Motor neuron (in vitro differentiated cells): ENCODE measurements around the gene ZNF341. TPM values are rescaled to one million over a fixed set of nuclear protein-coding genes. Genes with fewer than 3 reads are reported as not detected.

Experiments
- ATAC-seq, 8 experiments: fragments of 200-7000 bp; cut with Tn5 transposase; replicated peaks in 6 of 8; 2 replicates each; pipeline ENCODE4 v1.8.0; 2021; ENCODE audit warnings: mild to moderate bottlenecking in 8 of 8, moderate library complexity in 8 of 8
- H3K27ac ChIP-seq, 2 donors: fragments of 250-450 bp; sonication (Bioruptor Pico); 2 replicates each; pipeline ENCODE4 v1.9.0; 2021; ENCODE audit warnings: antibody characterized with exemption in 2 of 2, mild to moderate bottlenecking in 2 of 2, moderate library complexity in 1 of 2
- H3K4me1 ChIP-seq, 2 donors: fragments of 250-450 bp; sonication (Bioruptor Pico); replicated peaks in 1 of 2; 2 replicates each; pipeline ENCODE4 v1.6.1; 2021; ENCODE audit warnings: antibody characterized with exemption in 2 of 2, mild to moderate bottlenecking in 2 of 2, moderate library complexity in 1 of 2
- H3K4me3 ChIP-seq, 5 donors: fragments of 250-450 bp; sonication (Bioruptor Pico); 2 replicates each; pipeline ENCODE4 v1.9.0; 2021; ENCODE audit warnings: antibody characterized with exemption in 5 of 5, mild to moderate bottlenecking in 5 of 5, moderate library complexity in 4 of 5
- WGBS, 10 experiments: fragments of 450-650 bp; shearing (Covaris generic); methylation state at CpG; one replicate each; pipeline ENCODE4 v1.0.0; 2022; 5-methylcytosine and 5-hydroxymethylcytosine counted together
- in situ Hi-C, 9 experiments: fragments of 400-800 bp; cut with MboI; loops; one replicate each; pipeline ENCODE4 v1.15.0; 2021; ENCODE audit warnings: low sequenced_read_pairs in 9 of 9, low pct_unique_long_range_greater_than_20kb in 2 of 9; ENCODE audit not compliant: unreplicated experiment in 9 of 9
- total RNA-seq, 8 experiments: library from RNA; unstranded; fragments of 300-600 nt; gene quantifications; 2 replicates each; pipeline versions ENCODE4 v1.2.3 to v1.2.4, GENCODE V29; 2022

ZNF341 gene
- total RNA-seq, 8 experiments from 2014 or later, result 0.87 to 3.3 (median 1.2) TPM

- ATAC-seq, result peak in 5 of 8 experiments; percentile 75 to 86 (median 84)
- 0 to 83% (median 35%) methylated on average over 1 to 8 of the region's 11 CpGs; no CpG with 5 or more reads in 1 of the 10 experiments for WGBS, 10 experiments
- H3K4me3 ChIP-seq, result no peak overlapping the region
- peaks cover 64 to 70% of the 10 kb centered on the region in 2 donors for H3K4me1 ChIP-seq
- in situ Hi-C loops, result no loop called here
- H3K27ac ChIP-seq, result peak overlapping the region in 1 of 2 donors; percentile 25
Observed at GRCh38 chr20:33832103-33832804, 100.5 kb downstream of the ZNF341 start.

- 0 to 50% (median 13%) methylated on average over 1 of the region's 1 CpG; no CpG with 5 or more reads in 3 of the 10 experiments for WGBS, 10 experiments
- no peak overlapping the region for H3K4me3 ChIP-seq
- peak in 7 of 8 experiments; percentile 7 to 86 (median 25) for ATAC-seq
- H3K4me1 ChIP-seq, result peaks cover 60 to 62% of the 10 kb centered on the region in 2 donors
- H3K27ac ChIP-seq, result peak overlapping the region; percentile 10 to 47
- in situ Hi-C loops, result no loop called here
Observed at GRCh38 chr20:33833333-33833732, 101.5 kb downstream of the ZNF341 start.

GRCh38 chr20:33835615-33836172 is 103.9 kb downstream of the ZNF341 start:
- Histone ChIP-seq H3K27ac (no peak overlapping the region), H3K4me1 (peaks cover 44 to 46% of the 10 kb centered on the region in 2 donors), H3K4me3 (no peak overlapping the region)
- 71 to 100% (median 90%) methylated on average over 1 to 9 of the region's 9 CpGs; no CpG with 5 or more reads in 1 of the 10 experiments for WGBS, 10 experiments
- ATAC-seq, result peak in 2 of 8 experiments; percentile 31 to 42
- in situ Hi-C loops, result no loop called here

- Histone ChIP-seq H3K27ac (no peak overlapping the region), H3K4me1 (peaks cover 44 to 51% of the 10 kb centered on the region in 2 donors), H3K4me3 (no peak overlapping the region)
- peak in 3 of 8 experiments; percentile 13 to 53 (median 36) for ATAC-seq
- in situ Hi-C loops, result no loop called here
- 60 to 100% (median 100%) methylated on average over 1 to 2 of the region's 2 CpGs; no CpG with 5 or more reads in 3 of the 10 experiments for WGBS, 10 experiments
Observed at GRCh38 chr20:33836277-33836676, 104.5 kb downstream of the ZNF341 start.

GRCh38 chr20:33837096-33837830 is 105.5 kb downstream of the ZNF341 start:
- no peak overlapping the region for H3K27ac ChIP-seq
- in situ Hi-C loops, result no loop called here
- H3K4me3 ChIP-seq, result no peak overlapping the region
- H3K4me1 ChIP-seq, result peaks cover 37 to 45% of the 10 kb centered on the region in 2 donors
- WGBS, 10 experiments, result 80 to 100% (median 100%) methylated on average over 1 to 4 of the region's 5 CpGs; no CpG with 5 or more reads in 2 of the 10 experiments
- ATAC-seq, result no peak

- peak in 1 of 8 experiments; percentile 23 for ATAC-seq
- Histone ChIP-seq H3K4me3 (no peak overlapping the region), H3K27ac (no peak overlapping the region), H3K4me1 (peaks cover 31 to 42% of the 10 kb centered on the region in 2 donors)
- in situ Hi-C loops, result no loop called here
- WGBS, 10 experiments, result 69 to 97% (median 86%) methylated on average over 3 to 8 of the region's 8 CpGs; no CpG with 5 or more reads in 2 of the 10 experiments
Observed at GRCh38 chr20:33838035-33838864, 106.5 kb downstream of the ZNF341 start.

GRCh38 chr20:33839591-33839990 is 107.8 kb downstream of the ZNF341 start:
- H3K4me3 ChIP-seq, result no peak overlapping the region
- 100% methylated on average over 1 to 3 of the region's 3 CpGs; no CpG with 5 or more reads in 2 of the 10 experiments for WGBS, 10 experiments
- in situ Hi-C loops, result no loop called here
- H3K27ac ChIP-seq, result no peak overlapping the region
- peak in 1 of 8 experiments; percentile 28 for ATAC-seq
- H3K4me1 ChIP-seq, result peaks cover 24 to 40% of the 10 kb centered on the region in 2 donors

GRCh38 chr20:33840160-33840559 is 108.4 kb downstream of the ZNF341 start:
- H3K4me3 ChIP-seq, result no peak overlapping the region
- H3K27ac ChIP-seq, result no peak overlapping the region
- in situ Hi-C loops, result no loop called here
- peak in 1 of 8 experiments; percentile 77 for ATAC-seq
- H3K4me1 ChIP-seq, result peaks cover 24 to 40% of the 10 kb centered on the region in 2 donors
- 79 to 100% (median 92%) methylated on average over 1 to 6 of the region's 7 CpGs; no CpG with 5 or more reads in 3 of the 10 experiments for WGBS, 10 experiments

- Histone ChIP-seq H3K4me3 (no peak overlapping the region), H3K27ac (no peak overlapping the region), H3K4me1 (peaks cover 24 to 38% of the 10 kb centered on the region in 2 donors)
- WGBS, 10 experiments, result 68 to 100% (median 83%) methylated on average over 1 to 4 of the region's 4 CpGs; no CpG with 5 or more reads in 2 of the 10 experiments
- ATAC-seq, result peak in 4 of 8 experiments; percentile 35 to 53 (median 43)
- in situ Hi-C loops, result no loop called here
Observed at GRCh38 chr20:33840759-33841435, 109.1 kb downstream of the ZNF341 start.

GRCh38 chr20:33841436-33841799 is 109.6 kb downstream of the ZNF341 start:
- no peak overlapping the region for H3K27ac ChIP-seq
- H3K4me1 ChIP-seq, result peaks cover 27 to 38% of the 10 kb centered on the region in 2 donors
- 80 to 100% (median 86%) methylated on average over 1 to 3 of the region's 4 CpGs; no CpG with 5 or more reads in 6 of the 10 experiments for whole genome bisulfite sequencing, 10 experiments
- in situ Hi-C loops, result no loop called here
- H3K4me3 ChIP-seq, result no peak overlapping the region
- ATAC-seq, result no peak
